SK-N-MC (cell line): Measurements from ENCODE around the gene THADA.

Experiments
- EZH2 ChIP-seq: fragments of 200-600 bp; sonication (generic); IDR thresholded peaks from one replicate; pipeline ENCODE4 v1.6.1; 2017; ENCODE audit warnings: antibody characterized with exemption
- POLR2AphosphoS5 ChIP-seq: IDR thresholded peaks from 2 replicates; pipeline ENCODE4 v1.6.1; 2012; ENCODE audit warnings: mild to moderate bottlenecking, low read depth, low read length, borderline replicate concordance

GRCh38 chr2:43218155-43218701 is 377.6 kb downstream of the THADA start:
- TF ChIP-seq POLR2AphosphoS5: no peak
- TF ChIP-seq EZH2: no peak
